H1 (cell line): ENCODE measurements around the gene TMTC2. TPM values are rescaled to one million over a fixed set of nuclear protein-coding genes. Genes with fewer than 3 reads are reported as not detected.

ENCODE experiments used
- POU5F1 ChIP-seq: IDR thresholded peaks from 2 replicates; pipeline ENCODE4 v1.6.1; 2011; ENCODE audit warnings: low read depth, mild to moderate bottlenecking, low read length, moderate library complexity
- polyA plus RNA-seq, 7 experiments: library from polyadenylated mRNA; depleted of rRNA in 3 of 7; stranded (reverse) in 5 of 7; unstranded in 2 of 7; fragments of >200 nt in 5 of 7; fragments of 200-250 nt in 2 of 7; gene quantifications; 1 replicate in 5 of 7; 2 replicates in 1 of 7; 4 replicates in 1 of 7; pipeline versions ENCODE4 v1.2.1 to v1.2.3, GENCODE V29; 2011 to 2013; ENCODE audit warnings: missing spikeins in 2 of 7, mixed read lengths in 2 of 7
- total RNA-seq: library from RNA; stranded (reverse); fragmentation: NEBNext Ultra II Directional; extraction: Animal tissue kit (Norgen Biotek cat#: 25700); gene quantifications from 2 replicates; pipeline ENCODE4 v1.2.1, GENCODE V29; 2021

The TMTC2 gene
- total and polyA plus RNA-seq, 2 of the 8 experiments (the other 6 are each of a cell fraction or from before 2014, with no cell fraction given): 2.3 to 3.9 TPM

DNA sequence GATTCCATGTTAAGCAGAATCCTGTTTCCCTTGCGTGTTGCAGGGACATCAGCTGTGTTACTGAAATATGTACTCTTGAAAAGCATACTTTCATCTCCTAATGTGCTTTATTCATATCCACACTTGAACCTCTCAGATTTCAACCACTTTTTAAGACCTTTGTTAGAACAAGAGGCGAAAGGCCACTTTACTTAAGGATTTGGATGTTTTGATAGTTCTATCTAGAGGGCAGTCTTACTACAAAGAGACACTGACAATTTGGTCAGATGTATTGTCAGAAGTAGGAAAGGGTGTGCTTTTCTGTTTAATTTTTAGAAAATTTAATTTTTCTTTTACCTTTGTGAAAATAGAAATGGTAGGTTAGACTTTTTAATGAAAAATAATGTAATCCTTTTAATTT lies 267.9 kb downstream of the TMTC2 start (continued):
- TF ChIP-seq POU5F1: no peak
